Left cardiac atrium (tissue), 4 donors: ENCODE results near the gene LTB. TPM values are rescaled to one million over a fixed set of nuclear protein-coding genes. Genes with fewer than 3 reads are reported as not detected.
"Not testable (repeated sequence)": the region's sequence is repeated elsewhere in the genome, so short reads cannot be mapped to it uniquely, and the experiment has no call there.

ENCODE experiments used
- ATAC-seq, 2 donors: fragments of 200-7000 bp; cut with Tn5 transposase; one replicate each; pipeline ENCODE4 v1.9.1; 2020; ENCODE audit warnings: mild to moderate bottlenecking in 2 of 2, moderate library complexity in 2 of 2
- DNase-seq: peaks from one replicate; pipeline ENCODE4 v3.0.0-alpha.2; 2020
- intact Hi-C, 2 donors: fragments of 100-400 bp; cut with DNase I; formaldehyde crosslinking; loops; one replicate each; pipeline versions ENCODE4 v1.14.1 to v1.15.1; 2022 to 2023
- total RNA-seq, 2 donors: library from RNA; stranded (reverse); fragmentation: NEBNext Ultra II Directional; extraction: Animal tissue kit (Norgen Biotek cat#: 25700); gene quantifications; one replicate each; pipeline ENCODE4 v1.2.1, GENCODE V29; 2021
- donor health status: DM: no; HTN: yes; CAD: no.
- donor health status: DM: no; HTN: yes; CAD: no; lungs with severe emphysema.
- donor health status: DM: yes; HTN: yes; CAD: no.
- donor health status: Dilated cardiomyopathy.

LTB gene
- total RNA-seq, 2 donors from 2014 or later: 0.84 to 1.4 TPM

- ATAC-seq (no peak), DNase-seq (no peak)
- intact Hi-C loops: no loop called here
These were observed 28.7 kb upstream of the LTB start for GRCh38 chr6:31610968-31611367.

DNA sequence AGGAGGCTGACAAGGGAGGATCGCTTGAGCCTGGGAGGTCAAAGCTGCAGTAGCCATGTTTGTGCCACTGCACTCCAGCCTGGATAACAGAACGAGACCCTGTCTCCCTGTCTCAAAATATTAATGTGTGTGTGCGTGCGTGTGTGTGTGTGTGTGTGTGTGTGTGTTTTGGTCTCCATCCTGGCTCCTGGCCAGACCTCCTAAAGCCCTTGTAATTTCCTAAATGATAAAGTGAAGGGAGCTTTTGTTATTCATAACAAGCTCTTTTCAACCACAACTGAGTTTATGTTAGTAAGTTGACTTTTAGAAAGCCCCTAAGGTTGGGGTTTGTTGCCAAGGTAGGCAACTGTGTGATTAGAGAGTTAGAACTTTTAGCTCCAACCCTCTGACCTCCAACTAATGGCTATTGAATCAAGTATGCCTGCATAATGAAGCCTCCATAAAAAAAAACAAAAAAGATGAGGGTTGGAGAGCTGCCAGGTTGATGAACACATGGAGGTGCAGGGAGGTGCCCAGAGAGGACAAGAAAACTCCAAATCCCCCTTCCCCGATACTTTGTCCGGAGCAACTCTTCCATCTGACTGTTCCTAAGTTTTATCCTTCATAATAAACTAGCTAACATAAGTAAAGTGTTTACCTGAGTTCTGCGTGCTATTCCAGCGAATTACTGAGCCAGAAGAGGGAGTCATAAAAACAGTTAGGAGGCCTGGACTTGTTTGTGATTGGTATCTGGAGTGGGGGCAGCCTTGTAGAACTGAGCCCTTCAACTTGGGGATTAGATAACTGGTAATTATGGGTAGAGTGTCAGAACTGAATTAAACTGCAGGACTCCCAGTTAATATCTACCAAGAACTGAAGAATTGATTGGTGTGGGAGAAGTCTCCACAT, 27.5 kb upstream of the LTB start:
- no peak for ATAC-seq
- intact Hi-C loops: no loop called here
- DNase-seq: no peak

- ATAC-seq (no peak), DNase-seq (no peak)
- intact Hi-C loops: no loop called here
These were observed 25.1 kb upstream of the LTB start for GRCh38 chr6:31607317-31607716.

GRCh38 chr6:31597006-31597405, 14.8 kb upstream of the LTB start:
- intact Hi-C loops: loop anchor here (5.0 kb wide), 2 partner anchors 45 to 105 kb away; no protein-coding TSS in a partner anchor
- peak; percentile 24 to 55 for ATAC-seq
- DNase-seq: no peak

- intact Hi-C loops: no loop called here
- DNase-seq (no peak), ATAC-seq (no peak)
These were observed 10.2 kb upstream of the LTB start for GRCh38 chr6:31592396-31592771.

DNA sequence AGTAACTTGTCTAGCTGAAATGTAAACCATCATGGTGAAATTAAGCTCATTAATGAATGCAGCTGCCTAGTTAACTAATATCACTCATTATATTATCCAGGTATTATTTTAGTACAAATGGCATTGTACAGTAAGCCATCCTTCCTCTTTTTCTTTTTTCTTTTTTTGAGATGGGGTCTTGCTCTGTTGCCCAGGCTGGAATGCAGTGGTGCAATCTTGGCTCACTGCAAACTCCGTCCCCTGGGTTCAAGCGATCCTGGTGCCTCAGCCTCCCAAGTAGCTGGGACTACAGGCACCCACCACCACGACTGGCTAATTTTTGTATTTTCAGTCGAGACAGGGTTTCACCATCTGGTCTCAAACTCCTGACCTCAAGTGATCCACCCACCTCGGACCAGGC, 8.5 kb upstream of the LTB start:
- ATAC-seq, DNase-seq, intact Hi-C loops: not testable (repeated sequence)

GRCh38 chr6:31588871-31589650, 6.8 kb upstream of the LTB start:
- intact Hi-C loops: no loop called here
- ATAC-seq (no peak), DNase-seq (no peak)

- no peak for ATAC-seq
- intact Hi-C loops: no loop called here
- no peak for DNase-seq
These were observed 5.9 kb upstream of the LTB start for GRCh38 chr6:31587791-31588777.

DNA sequence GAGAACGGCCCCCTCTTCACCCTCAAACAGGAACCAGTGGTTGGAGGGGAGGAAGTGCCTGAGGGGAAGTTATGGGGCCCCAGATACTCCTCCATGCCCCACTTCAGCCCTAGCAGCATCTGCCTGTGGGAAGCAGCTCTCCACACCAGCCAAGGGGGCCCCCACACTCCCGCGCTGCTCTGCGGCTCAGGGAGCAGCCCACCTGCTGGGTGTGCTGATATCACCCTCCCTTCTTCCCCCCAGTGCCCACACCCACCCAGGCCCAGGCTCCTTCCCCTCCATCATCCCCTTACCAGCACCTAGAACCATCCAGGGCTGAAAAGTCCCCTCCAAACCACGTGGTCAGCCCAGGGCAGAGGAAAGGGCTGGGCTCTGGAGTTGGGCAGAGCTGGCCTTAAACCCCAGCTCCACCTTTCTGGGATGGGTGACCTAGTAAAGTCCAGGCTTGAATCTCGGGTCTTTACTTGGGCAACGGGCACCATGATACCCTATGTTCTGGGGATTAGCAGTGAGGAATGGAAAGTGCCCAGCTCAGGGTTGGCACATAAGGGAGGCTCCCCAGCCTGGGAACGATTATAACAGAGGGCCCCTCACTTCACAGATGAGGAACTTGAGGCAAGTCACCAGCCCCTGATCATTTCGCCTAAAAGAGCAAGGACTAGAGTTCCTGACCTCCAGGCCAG, 4.5 kb upstream of the LTB start:
- intact Hi-C loops: no loop called here
- ATAC-seq (peak; percentile 36 to 67), DNase-seq (no peak)

GRCh38 chr6:31586008-31586407, 3.8 kb upstream of the LTB start, which contains the start of gene LST1:
LST1 (plus strand) TSS chr6:31586277; CDS start chr6:31587300, 1,023 bp downstream.
- DNase-seq (peak; percentile 28), ATAC-seq (peak in 1 of 2 donors; percentile 50)
- intact Hi-C loops: no loop called here

DNA sequence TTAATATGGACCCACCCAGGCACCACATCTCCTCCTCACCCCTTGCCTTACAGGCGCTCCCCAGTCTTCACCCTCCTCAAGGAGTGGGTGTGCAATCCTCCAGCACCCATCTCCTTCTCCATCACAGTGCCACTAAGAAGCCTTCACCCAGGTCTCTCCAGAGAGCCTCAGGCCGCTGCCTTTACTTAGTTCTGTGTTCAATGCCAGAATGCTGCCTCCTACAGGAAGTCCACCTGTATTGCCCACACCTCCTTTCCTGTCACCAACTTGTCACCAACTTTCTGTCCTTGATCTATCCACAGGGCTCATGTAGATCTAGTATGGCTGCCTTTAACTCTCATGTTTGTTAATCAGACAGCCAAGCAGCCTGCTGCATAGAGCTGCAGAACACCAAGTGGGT, 3.3 kb upstream of the LTB start:
- no peak for DNase-seq
- intact Hi-C loops: no loop called here
- ATAC-seq: no peak

GRCh38 chr6:31581434-31582229, 592 bp downstream of the LTB start:
- DNase-seq (peak; percentile 36), ATAC-seq (peak; percentile 29 to 30)
- intact Hi-C loops: loop anchor here in 1 of 2 donors (5.0 kb wide), 1 partner anchor 34 kb away; the partner anchor contains the start of genes ATP6V1G2 and NFKBIL1

- peak; percentile 91 for DNase-seq
- intact Hi-C loops: loop anchor here in 1 of 2 donors (5.0 kb wide), 1 partner anchor 34 kb away; the partner anchor contains the start of genes ATP6V1G2 and NFKBIL1
- ATAC-seq: peak; percentile 98
These were observed 1.3 kb downstream of the LTB start for GRCh38 chr6:31580807-31581433.

DNA sequence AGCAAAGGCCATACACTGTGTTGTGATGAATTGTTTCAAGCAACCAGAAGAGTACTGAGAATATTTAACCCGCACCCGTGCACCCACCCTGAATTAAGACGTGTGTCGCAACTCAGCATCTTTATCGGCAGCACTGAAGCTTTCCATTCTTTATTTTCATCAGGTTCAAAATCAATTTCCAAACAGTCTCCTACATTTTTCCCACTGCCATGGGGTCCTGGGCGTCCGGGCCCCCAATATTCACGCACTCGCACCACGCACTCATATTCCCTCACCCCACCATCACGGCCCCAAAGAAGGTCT, 1.8 kb downstream of the LTB start:
- intact Hi-C loops: loop anchor here in 1 of 2 donors (5.0 kb wide), 1 partner anchor 33 kb away; the partner anchor contains the start of genes ATP6V1G2 and NFKBIL1
- ATAC-seq: no peak

DNA sequence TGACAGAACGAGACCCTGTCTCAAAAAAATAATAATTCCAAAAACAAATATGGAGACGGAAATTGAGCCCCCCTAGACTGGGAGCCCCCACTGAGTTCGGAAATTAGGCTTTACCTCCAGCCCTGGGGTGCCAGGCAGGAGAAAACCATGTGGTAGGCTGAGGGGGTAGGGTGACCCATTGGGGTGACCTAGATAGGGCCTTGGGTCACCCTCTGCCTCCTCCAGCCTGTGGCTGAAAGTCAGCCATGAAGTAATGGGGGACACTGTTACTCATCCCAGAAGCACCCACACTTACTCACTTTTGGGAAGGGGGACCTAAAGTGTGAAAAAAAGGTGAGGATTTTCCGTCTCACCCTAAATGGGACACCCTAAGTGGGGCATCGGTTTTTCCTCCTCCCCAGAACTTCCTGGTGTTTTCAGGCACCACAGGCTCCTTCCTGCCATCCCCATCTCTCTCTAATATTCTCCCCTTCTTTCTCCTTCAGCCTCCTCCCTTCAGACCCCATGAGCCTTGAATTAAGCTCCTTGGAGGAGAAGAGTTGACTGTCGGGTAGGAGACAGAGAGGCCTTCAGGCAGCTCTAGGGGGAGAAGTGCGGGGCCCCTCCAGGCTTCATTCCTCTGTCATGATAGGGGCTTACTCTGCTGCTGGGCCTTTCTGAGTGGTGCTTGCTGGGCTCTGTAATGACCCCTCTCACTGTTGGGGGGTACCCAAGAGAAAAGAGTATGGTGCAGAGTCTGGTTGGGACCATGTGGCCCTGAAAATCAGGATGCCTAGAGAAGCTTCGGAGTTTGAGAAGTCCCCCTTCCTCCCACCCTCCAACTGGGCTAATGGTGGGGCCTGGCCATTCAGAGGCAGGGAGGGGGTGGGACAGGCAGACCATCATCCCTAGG, 2.4 kb downstream of the LTB start:
- ATAC-seq: no peak
- intact Hi-C loops: loop anchor here in 1 of 2 donors (5.0 kb wide), 1 partner anchor 32 kb away; the partner anchor contains the start of genes ATP6V1G2 and NFKBIL1
- DNase-seq: no peak

More for the DNA sequence above, 1.8 kb downstream of the LTB start:
- no peak for DNase-seq

- ATAC-seq: no peak
- DNase-seq: no peak
- intact Hi-C loops: no loop called here
These were observed 3.1 kb downstream of the LTB start for GRCh38 chr6:31579119-31579505.
